Renal pelvis (tissue), 3 donors: ENCODE measurements around the gene USH1C. TPM values are rescaled to one million over a fixed set of nuclear protein-coding genes. Genes with fewer than 3 reads are reported as not detected.

Experiments used
- polyA plus RNA-seq, 3 donors: library from polyadenylated mRNA; unstranded; fragments of 120-200 nt; gene quantifications; one replicate each; pipeline ENCODE4 v1.2.1, GENCODE V29; 2013; ENCODE audit not compliant: insufficient read length in 3 of 3

The USH1C gene
- polyA plus RNA-seq, 3 donors, result 68.8 to 100 (median 90.2) TPM

Other genes starting within 250 kb of the USH1C start
- gene NCR3LG1, start 192.6 kb downstream of the USH1C start, polyA plus RNA-seq, result 1 to 10 TPM; 1.2 to 2.3 (median 2.3) TPM
- gene KCNJ11, start 155.8 kb downstream of the USH1C start, polyA plus RNA-seq, result 1 to 10 TPM; 2.6 to 3.2 (median 3.0) TPM
- gene ABCC8, start 67.6 kb downstream of the USH1C start, polyA plus RNA-seq, result 1 to 10 TPM; 1.1 to 2.5 (median 1.7) TPM
- under 1 TPM; 0.13 to 0.66 (median 0.59) TPM for gene OTOG, start 2.8 kb upstream of the USH1C start, polyA plus RNA-seq
- gene MYOD1, start 175.2 kb upstream of the USH1C start, polyA plus RNA-seq, result under 1 TPM in 1 of 3 donors, not detected in 2; 0.04 TPM
- gene KCNC1, start 190.4 kb upstream of the USH1C start, polyA plus RNA-seq, result 1 to 10 TPM; 1.1 to 1.8 (median 1.7) TPM